NCI-H146 (cell line): ENCODE measurements around the gene ADAM10.

Experiments
- DNase-seq: peaks from one replicate; lab custom pipeline; 2025; lab: John Stamatoyannopoulos, UW

Gene ADAM10

GRCh38 chr15:58716027-58716426 is 33.5 kb downstream of the ADAM10 start:
- no peak for DNase-seq

GRCh38 chr15:58715266-58715917 is 34.1 kb downstream of the ADAM10 start:
- DNase-seq, result no peak

GRCh38 chr15:58710701-58711100 is 38.8 kb downstream of the ADAM10 start:
- no peak for DNase-seq

- no peak for DNase-seq
These were observed 42.1 kb downstream of the ADAM10 start for GRCh38 chr15:58707397-58707796.

- no peak for DNase-seq
These were observed 44.4 kb downstream of the ADAM10 start for GRCh38 chr15:58705105-58705504.

GRCh38 chr15:58704155-58704865 is 45.2 kb downstream of the ADAM10 start:
- no peak for DNase-seq

- no peak for DNase-seq
These were observed 45.9 kb downstream of the ADAM10 start for GRCh38 chr15:58703610-58704009.

GRCh38 chr15:58702233-58702632 is 47.3 kb downstream of the ADAM10 start:
- no peak for DNase-seq

- DNase-seq, result no peak
These were observed 48.1 kb downstream of the ADAM10 start for GRCh38 chr15:58701376-58701775.

- DNase-seq, result no peak
These were observed 49.7 kb downstream of the ADAM10 start for GRCh38 chr15:58699769-58700168.

GRCh38 chr15:58698887-58699641 is 50.4 kb downstream of the ADAM10 start:
- DNase-seq, result no peak

- DNase-seq, result no peak
These were observed 52.3 kb downstream of the ADAM10 start for GRCh38 chr15:58697220-58697619.

- DNase-seq, result no peak
These were observed 52.8 kb downstream of the ADAM10 start for GRCh38 chr15:58696738-58697137.

GRCh38 chr15:58694641-58695398 is 54.7 kb downstream of the ADAM10 start:
- no peak for DNase-seq

- no peak for DNase-seq
These were observed 58.8 kb downstream of the ADAM10 start for GRCh38 chr15:58690703-58691102.

GRCh38 chr15:58689646-58690045 is 59.9 kb downstream of the ADAM10 start:
- no peak for DNase-seq

- no peak for DNase-seq
These were observed 63.2 kb downstream of the ADAM10 start for GRCh38 chr15:58686286-58686685.

- DNase-seq, result no peak
These were observed 64.8 kb downstream of the ADAM10 start for GRCh38 chr15:58684751-58685150.

GRCh38 chr15:58684036-58684710 is 65.3 kb downstream of the ADAM10 start:
- no peak for DNase-seq

GRCh38 chr15:58682234-58682633 is 67.3 kb downstream of the ADAM10 start:
- no peak for DNase-seq

GRCh38 chr15:58678683-58679082 is 70.8 kb downstream of the ADAM10 start:
- no peak for DNase-seq

- DNase-seq, result no peak
These were observed 72.1 kb downstream of the ADAM10 start for GRCh38 chr15:58677426-58677825.
